GM23248 (cell line): ENCODE measurements around the gene NCBP3.

ENCODE experiments used
- EZH2 ChIP-seq: fragments of 200-600 bp; sonication (generic); IDR thresholded peaks from 2 replicates; pipeline ENCODE4 v1.6.1; 2018; ENCODE audit warnings: antibody characterized with exemption, mild to moderate bottlenecking; ENCODE audit not compliant: insufficient read depth, poor library complexity, severe bottlenecking
- EZH2phosphoT487 ChIP-seq: fragments of 200-600 bp; sonication (generic); IDR thresholded peaks from 2 replicates; pipeline ENCODE4 v1.6.1; 2018; ENCODE audit warnings: antibody characterized with exemption, moderate library complexity, mild to moderate bottlenecking, low read depth; ENCODE audit not compliant: insufficient read depth

DNA sequence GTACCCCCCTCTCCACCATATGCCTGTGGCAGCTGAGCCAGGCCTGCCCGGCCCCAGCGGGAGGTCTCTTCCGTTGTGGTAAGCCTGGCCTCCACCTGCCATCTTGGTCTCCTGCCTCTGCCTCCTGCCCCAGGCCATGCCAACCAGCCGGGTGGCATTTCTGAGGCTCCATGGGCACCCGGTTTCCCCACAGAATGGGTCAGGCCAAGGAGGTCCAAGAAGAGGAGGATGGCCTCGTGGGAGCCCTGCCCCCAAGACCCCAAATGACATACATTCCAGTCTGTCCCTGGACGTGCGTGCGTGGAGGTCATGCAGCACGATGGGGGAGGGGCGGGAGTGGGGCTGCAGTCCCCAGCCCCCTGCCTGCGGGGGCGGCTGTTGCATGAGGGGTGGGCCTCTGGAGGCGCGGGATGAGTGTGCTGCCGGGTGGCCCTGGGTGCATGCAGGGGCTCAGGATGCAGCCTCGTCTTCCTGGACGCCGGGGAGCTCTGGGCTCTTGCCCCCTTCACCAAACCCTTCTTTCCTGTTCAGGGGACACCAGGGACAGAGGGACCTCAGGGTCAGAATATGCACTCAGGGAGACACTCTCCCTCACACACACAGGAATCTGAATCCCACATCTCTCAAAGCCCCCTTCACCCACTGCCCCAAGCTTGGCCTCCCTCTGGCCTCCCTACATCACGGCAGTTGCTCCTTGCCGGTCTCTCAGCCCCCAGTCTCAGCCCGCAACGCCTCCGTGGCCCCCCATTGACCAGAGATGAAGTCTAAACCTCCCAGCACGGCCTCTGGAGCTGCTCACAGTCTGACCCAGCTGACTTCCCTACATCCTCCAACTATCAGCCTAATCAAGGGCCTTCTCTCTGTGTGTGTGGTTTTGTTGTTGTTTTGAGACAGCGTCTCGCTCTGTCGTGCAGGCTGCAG is 16.0 kb upstream of the NCBP3 start:
- TF ChIP-seq EZH2: no peak
- TF ChIP-seq EZH2phosphoT487: no peak
